Measurements from ENCODE around the gene CERCAM. TPM values are rescaled to one million over a fixed set of nuclear protein-coding genes. Genes with fewer than 3 reads are reported as not detected.

Gene CERCAM
- total and polyA plus RNA-seq, 2 of the 13 experiments (the other 11 are each of a cell fraction or from before 2014, with no cell fraction given) = 9.0 to 17.1 TPM

DNA sequence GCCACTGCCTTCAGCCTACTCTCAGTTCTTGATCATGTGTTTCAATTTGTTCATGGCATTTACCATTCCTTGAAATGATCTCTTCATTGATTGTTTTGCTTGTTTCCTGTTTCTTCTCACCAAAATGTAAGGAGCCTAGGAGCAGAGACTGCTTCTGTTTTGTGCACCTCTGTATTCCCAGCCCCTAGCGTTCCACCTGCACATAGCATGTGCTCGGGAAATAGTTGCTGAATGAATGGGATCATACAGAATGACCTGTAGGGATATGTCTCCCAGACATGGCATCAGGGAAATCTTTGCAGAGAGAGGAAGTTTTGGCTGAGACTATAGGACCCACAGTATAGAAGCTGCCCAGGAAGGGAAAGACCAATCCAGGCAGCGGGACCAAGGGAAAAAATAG is 6.2 kb upstream of the CERCAM start:
- CTCF ChIA-PET (ENCODE audit: low intra/inter-chr PET ratio, low total read pairs) = interaction anchor here (1.8 kb wide), 1 partner anchor 52 kb away, joined by 9 read pairs; no protein-coding TSS in a partner anchor
- H3K4me3 ChIP-seq (replicated peaks in 1 of 3; ENCODE audit: insufficient read depth in 1 of 3, low read depth in 2 of 3, low read length in 3 of 3) = no peak overlapping the region
- TF ChIP-seq IRF2 (CRISPR knock-in tag; IDR thresholded peaks at IDR 0.05) (0 out of 2 replicates have a peak, but pooled peaks have one; percentile 23), TBX2 (CRISPR knock-in tag; IDR thresholded peaks at IDR 0.05; ENCODE audit: borderline replicate concordance) (0 out of 2 replicates have a peak, but pooled peaks have one; percentile 25), SP5 (CRISPR knock-in tag; IDR thresholded peaks at IDR 0.05; ENCODE audit: borderline replicate concordance, low read depth) (no peak)
- TF ChIP-seq, protein P1, sequence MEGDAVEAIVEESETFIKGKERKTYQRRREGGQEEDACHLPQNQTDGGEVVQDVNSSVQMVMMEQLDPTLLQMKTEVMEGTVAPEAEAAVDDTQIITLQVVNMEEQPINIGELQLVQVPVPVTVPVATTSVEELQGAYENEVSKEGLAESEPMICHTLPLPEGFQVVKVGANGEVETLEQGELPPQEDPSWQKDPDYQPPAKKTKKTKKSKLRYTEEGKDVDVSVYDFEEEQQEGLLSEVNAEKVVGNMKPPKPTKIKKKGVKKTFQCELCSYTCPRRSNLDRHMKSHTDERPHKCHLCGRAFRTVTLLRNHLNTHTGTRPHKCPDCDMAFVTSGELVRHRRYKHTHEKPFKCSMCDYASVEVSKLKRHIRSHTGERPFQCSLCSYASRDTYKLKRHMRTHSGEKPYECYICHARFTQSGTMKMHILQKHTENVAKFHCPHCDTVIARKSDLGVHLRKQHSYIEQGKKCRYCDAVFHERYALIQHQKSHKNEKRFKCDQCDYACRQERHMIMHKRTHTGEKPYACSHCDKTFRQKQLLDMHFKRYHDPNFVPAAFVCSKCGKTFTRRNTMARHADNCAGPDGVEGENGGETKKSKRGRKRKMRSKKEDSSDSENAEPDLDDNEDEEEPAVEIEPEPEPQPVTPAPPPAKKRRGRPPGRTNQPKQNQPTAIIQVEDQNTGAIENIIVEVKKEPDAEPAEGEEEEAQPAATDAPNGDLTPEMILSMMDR (CRISPR knock-in tag; IDR thresholded peaks at IDR 0.05) = peak; percentile 51
- no peak overlapping the region for H3K9ac ChIP-seq (ENCODE audit: insufficient read depth, low read depth, low read length)
- H3K27me3 ChIP-seq (ENCODE audit: control insufficient read depth in 1 of 2, insufficient read depth in 2 of 2, low read length in 2 of 2) = peaks cover 2 to 6% of the 10 kb centered on the region in 2 experiments; a peak in 3 of 5 replicates
- no peak overlapping the region for H3K4me2 ChIP-seq (ENCODE audit: low read depth, low read length)
- no peaks in the 10 kb centered on the region for H3K36me3 ChIP-seq (replicated peaks in 1 of 2; ENCODE audit: control insufficient read depth in 1 of 2, insufficient read depth in 2 of 2, low read length in 2 of 2)
- no peaks in the 10 kb centered on the region for H4K20me1 ChIP-seq (ENCODE audit: insufficient read depth, low read length)
- intact Hi-C loops (cut with micrococcal nuclease; ENCODE audit: unreplicated experiment) = loop anchor here (5.0 kb wide), 1 partner anchor 117 kb away; no protein-coding TSS in a partner anchor
- DNase-seq (ENCODE audit: low spot score) (peak; percentile 50), ATAC-seq (peak; percentile 73), FAIRE-seq (peak; percentile 54)
- in situ Hi-C loops (cut with HindIII; ENCODE audit: extremely low pct_ligation_motif_present, low pct_unique_long_range_greater_than_20kb) = loop anchor here (5.0 kb wide), 2 partner anchors 52 to 117 kb away; no protein-coding TSS in a partner anchor
- H3K9me3 ChIP-seq (ENCODE audit: low read length) = no peaks in the 10 kb centered on the region
- H2AFZ ChIP-seq (ENCODE audit: low read length) = no peak overlapping the region
- peaks cover 38% of the 10 kb centered on the region for H3K4me1 ChIP-seq (ENCODE audit: insufficient read depth, low read length)
- 0% methylated on average over 3 of the region's 3 CpGs for WGBS (ENCODE audit: low lambda C conversion rate)
- POLR2A ChIA-PET = no interaction called here
- H3K27ac ChIP-seq (ENCODE audit: extremely low read length, insufficient read depth, low read length) = no peak overlapping the region
- no TSS peak for BruUV-seq (replicated peaks)
- no peaks in the 10 kb centered on the region for H3K79me2 ChIP-seq (ENCODE audit: insufficient read depth, low read length)

DNA sequence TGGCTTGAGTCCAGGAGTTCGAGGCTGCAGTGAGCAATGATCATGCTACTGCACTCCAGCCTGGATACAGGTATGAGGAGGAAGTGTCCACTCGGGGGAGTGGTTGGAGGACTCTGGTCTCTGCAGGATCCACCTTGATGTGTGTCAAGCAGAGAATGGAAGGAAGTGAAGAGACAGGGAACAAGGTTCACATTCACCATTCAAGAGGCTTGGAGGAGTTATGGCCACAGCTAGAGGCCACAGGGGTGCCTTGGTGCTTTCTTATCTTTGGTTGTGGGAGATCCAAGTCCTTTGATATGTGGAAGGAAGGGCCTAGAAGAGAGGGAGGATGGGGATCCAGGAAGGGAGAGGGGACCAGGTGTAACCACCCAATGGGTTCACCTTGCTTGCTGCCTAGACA is 5.4 kb upstream of the CERCAM start:
- POLR2A ChIA-PET = no interaction called here
- H4K20me1 ChIP-seq (ENCODE audit: insufficient read depth, low read length) = no peaks in the 10 kb centered on the region
- intact Hi-C loops (cut with micrococcal nuclease; ENCODE audit: unreplicated experiment) = no loop called here
- H3K9me3 ChIP-seq (ENCODE audit: low read length) = no peaks in the 10 kb centered on the region
- ATAC-seq = no peak
- no peaks in the 10 kb centered on the region for H3K36me3 ChIP-seq (replicated peaks in 1 of 2; ENCODE audit: control insufficient read depth in 1 of 2, insufficient read depth in 2 of 2, low read length in 2 of 2)
- H3K79me2 ChIP-seq (ENCODE audit: insufficient read depth, low read length) = no peaks in the 10 kb centered on the region
- DNase-seq (ENCODE audit: low spot score) = no peak
- H3K4me2 ChIP-seq (ENCODE audit: low read depth, low read length) = no peak overlapping the region
- BruUV-seq (replicated peaks) = no TSS peak
- peaks cover 4 to 8% of the 10 kb centered on the region in 2 experiments; a peak in 3 of 5 replicates for H3K27me3 ChIP-seq (ENCODE audit: control insufficient read depth in 1 of 2, insufficient read depth in 2 of 2, low read length in 2 of 2)
- peaks cover 40% of the 10 kb centered on the region for H3K4me1 ChIP-seq (ENCODE audit: insufficient read depth, low read length)
- H3K9ac ChIP-seq (ENCODE audit: insufficient read depth, low read depth, low read length) = no peak overlapping the region
- CTCF ChIA-PET (ENCODE audit: low intra/inter-chr PET ratio, low total read pairs) = interaction anchor here (1.8 kb wide), 1 partner anchor 53 kb away, joined by 9 read pairs; no protein-coding TSS in a partner anchor
- no peak overlapping the region for H2AFZ ChIP-seq (ENCODE audit: low read length)
- FAIRE-seq = no peak
- in situ Hi-C loops (cut with HindIII; ENCODE audit: extremely low pct_ligation_motif_present, low pct_unique_long_range_greater_than_20kb) = no loop called here
- 15% methylated on average over 2 of the region's 2 CpGs for WGBS (ENCODE audit: low lambda C conversion rate)
- H3K4me3 ChIP-seq (replicated peaks in 1 of 3; ENCODE audit: insufficient read depth in 1 of 3, low read depth in 2 of 3, low read length in 3 of 3) = no peak overlapping the region
- no peak overlapping the region for H3K27ac ChIP-seq (ENCODE audit: extremely low read length, insufficient read depth, low read length)
- TF ChIP-seq NFYC (CRISPR knock-in tag; IDR thresholded peaks at IDR 0.05) (no peak), HOXA9 (CRISPR knock-in tag; IDR thresholded peaks at IDR 0.05; ENCODE audit: borderline replicate concordance) (no peak)
- TF ChIP-seq, protein P2, sequence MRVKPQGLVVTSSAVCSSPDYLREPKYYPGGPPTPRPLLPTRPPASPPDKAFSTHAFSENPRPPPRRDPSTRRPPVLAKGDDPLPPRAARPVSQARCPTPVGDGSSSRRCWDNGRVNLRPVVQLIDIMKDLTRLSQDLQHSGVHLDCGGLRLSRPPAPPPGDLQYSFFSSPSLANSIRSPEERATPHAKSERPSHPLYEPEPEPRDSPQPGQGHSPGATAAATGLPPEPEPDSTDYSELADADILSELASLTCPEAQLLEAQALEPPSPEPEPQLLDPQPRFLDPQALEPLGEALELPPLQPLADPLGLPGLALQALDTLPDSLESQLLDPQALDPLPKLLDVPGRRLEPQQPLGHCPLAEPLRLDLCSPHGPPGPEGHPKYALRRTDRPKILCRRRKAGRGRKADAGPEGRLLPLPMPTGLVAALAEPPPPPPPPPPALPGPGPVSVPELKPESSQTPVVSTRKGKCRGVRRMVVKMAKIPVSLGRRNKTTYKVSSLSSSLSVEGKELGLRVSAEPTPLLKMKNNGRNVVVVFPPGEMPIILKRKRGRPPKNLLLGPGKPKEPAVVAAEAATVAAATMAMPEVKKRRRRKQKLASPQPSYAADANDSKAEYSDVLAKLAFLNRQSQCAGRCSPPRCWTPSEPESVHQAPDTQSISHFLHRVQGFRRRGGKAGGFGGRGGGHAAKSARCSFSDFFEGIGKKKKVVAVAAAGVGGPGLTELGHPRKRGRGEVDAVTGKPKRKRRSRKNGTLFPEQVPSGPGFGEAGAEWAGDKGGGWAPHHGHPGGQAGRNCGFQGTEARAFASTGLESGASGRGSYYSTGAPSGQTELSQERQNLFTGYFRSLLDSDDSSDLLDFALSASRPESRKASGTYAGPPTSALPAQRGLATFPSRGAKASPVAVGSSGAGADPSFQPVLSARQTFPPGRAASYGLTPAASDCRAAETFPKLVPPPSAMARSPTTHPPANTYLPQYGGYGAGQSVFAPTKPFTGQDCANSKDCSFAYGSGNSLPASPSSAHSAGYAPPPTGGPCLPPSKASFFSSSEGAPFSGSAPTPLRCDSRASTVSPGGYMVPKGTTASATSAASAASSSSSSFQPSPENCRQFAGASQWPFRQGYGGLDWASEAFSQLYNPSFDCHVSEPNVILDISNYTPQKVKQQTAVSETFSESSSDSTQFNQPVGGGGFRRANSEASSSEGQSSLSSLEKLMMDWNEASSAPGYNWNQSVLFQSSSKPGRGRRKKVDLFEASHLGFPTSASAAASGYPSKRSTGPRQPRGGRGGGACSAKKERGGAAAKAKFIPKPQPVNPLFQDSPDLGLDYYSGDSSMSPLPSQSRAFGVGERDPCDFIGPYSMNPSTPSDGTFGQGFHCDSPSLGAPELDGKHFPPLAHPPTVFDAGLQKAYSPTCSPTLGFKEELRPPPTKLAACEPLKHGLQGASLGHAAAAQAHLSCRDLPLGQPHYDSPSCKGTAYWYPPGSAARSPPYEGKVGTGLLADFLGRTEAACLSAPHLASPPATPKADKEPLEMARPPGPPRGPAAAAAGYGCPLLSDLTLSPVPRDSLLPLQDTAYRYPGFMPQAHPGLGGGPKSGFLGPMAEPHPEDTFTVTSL (CRISPR knock-in tag; IDR thresholded peaks at IDR 0.05; ENCODE audit: borderline replicate concordance) = no peak

Data from HepG2 (cell line).